B cell (primary cell): ENCODE measurements around the gene CIAO2A. TPM values are rescaled to one million over a fixed set of nuclear protein-coding genes. Genes with fewer than 3 reads are reported as not detected.
"Not testable (repeated sequence)": the region's sequence is repeated elsewhere in the genome, so short reads cannot be mapped to it uniquely, and the experiment has no call there.

Source experiments
- ATAC-seq: fragments of 200-7000 bp; cut with Tn5 transposase; one replicate; pipeline ENCODE4 v1.10.0; 2021; ENCODE audit warnings: low read depth, mild to moderate bottlenecking, moderate number of reproducible peaks, moderate library complexity
- CTCF ChIA-PET: fragments of 350-600 bp; sonication (Branson Sonifier 250); formaldehyde crosslinking; loops from one replicate; lab custom pipeline; 2021; ENCODE audit warnings: antibody characterized with exemption, inconsistent platforms; lab: Charles Lee
- POLR2A ChIA-PET: fragments of 350-600 bp; sonication (Branson Sonifier 250); formaldehyde crosslinking; loops from one replicate; lab custom pipeline; 2021; ENCODE audit warnings: antibody characterized with exemption; lab: Charles Lee
- DNase-seq: peaks from one replicate; pipeline ENCODE4 v3.0.0; 2013
- H2AFZ ChIP-seq: 2 replicates; pipeline ENCODE4 v1.6.1; 2012; ENCODE audit warnings: mild to moderate bottlenecking, low read depth, low read length; ENCODE audit not compliant: insufficient read depth, poor library complexity, severe bottlenecking
- H3K27ac ChIP-seq, 2 donors: 1 replicate in 1 of 2; 2 replicates in 1 of 2; pipeline ENCODE4 v1.5.1; 2012 to 2013; ENCODE audit warnings: low read length in 2 of 2, mild to moderate bottlenecking in 2 of 2, moderate library complexity in 1 of 2
- H3K27me3 ChIP-seq, 4 experiments: fragments of 200-600 bp in 1 of 4; sonication (generic) in 1 of 4; replicated peaks in 1 of 4; 1 replicate in 2 of 4; 2 replicates in 2 of 4; pipeline versions ENCODE4 v1.6.1 to v1.7.0; 2013 to 2016; ENCODE audit warnings: low read length in 3 of 4, mild to moderate bottlenecking in 2 of 4, mixed read lengths in 1 of 4, moderate library complexity in 1 of 4; ENCODE audit not compliant: insufficient read depth in 4 of 4, control insufficient read depth in 3 of 4; ENCODE audit errors: control extremely low read depth in 1 of 4
- H3K36me3 ChIP-seq, 2 experiments: replicated peaks in 1 of 2; 1 replicate in 1 of 2; 2 replicates in 1 of 2; pipeline versions ENCODE4 v1.6.1 to v1.7.1; 2013; ENCODE audit warnings: low read length in 1 of 2; ENCODE audit not compliant: insufficient read depth in 2 of 2, control insufficient read depth in 1 of 2; ENCODE audit errors: control extremely low read depth in 1 of 2, extremely low read depth in 1 of 2
- H3K4me1 ChIP-seq, 2 donors: fragments of 200-600 bp in 1 of 2; sonication (generic) in 1 of 2; 1 replicate in 1 of 2; 2 replicates in 1 of 2; pipeline versions ENCODE4 v1.5.1 to v1.6.1; 2013 to 2017; ENCODE audit warnings: low read length in 2 of 2; ENCODE audit not compliant: control insufficient read depth in 2 of 2, insufficient read depth in 2 of 2
- H3K4me2 ChIP-seq: replicated peaks from 2 replicates; pipeline ENCODE3; 2012; ENCODE audit warnings: mild to moderate bottlenecking, low read depth, low read length; ENCODE audit not compliant: poor library complexity, severe bottlenecking
- H3K4me3 ChIP-seq, 5 experiments: fragments of 200-600 bp in 1 of 5; sonication (generic) in 1 of 5; 1 replicate in 3 of 5; 2 replicates in 2 of 5; pipeline versions ENCODE4 v1.5.1 to v1.7.0; 2011 to 2016; ENCODE audit warnings: low read length in 4 of 5, mild to moderate bottlenecking in 4 of 5, low read depth in 2 of 5, control low read depth in 1 of 5, moderate library complexity in 1 of 5; ENCODE audit not compliant: insufficient read depth in 1 of 5; ENCODE audit errors: control extremely low read depth in 1 of 5, extremely low read depth in 1 of 5
- H3K79me2 ChIP-seq: fragments of 200-600 bp; sonication (generic); one replicate; pipeline ENCODE4 v1.6.0; 2016; ENCODE audit warnings: low read length; ENCODE audit not compliant: control insufficient read depth, insufficient read depth
- H3K9ac ChIP-seq: fragments of 200-600 bp; sonication (generic); 2 replicates; pipeline ENCODE4 v1.6.1; 2017; ENCODE audit warnings: mild to moderate bottlenecking, low read length, moderate library complexity
- H3K9me3 ChIP-seq, 3 donors: one replicate each; pipeline versions ENCODE4 v1.6.1 to v1.7.1; 2013; ENCODE audit warnings: low read length in 2 of 3; ENCODE audit not compliant: control insufficient read depth in 2 of 3, insufficient read depth in 1 of 3; ENCODE audit errors: control extremely low read depth in 1 of 3
- H4K20me1 ChIP-seq: 2 replicates; pipeline ENCODE4 v1.6.0; 2012; ENCODE audit warnings: mild to moderate bottlenecking, low read length; ENCODE audit not compliant: insufficient read depth, control insufficient read depth, poor library complexity, severe bottlenecking
- H3K27ac Mint-ChIP-seq: one replicate; pipeline ENCODE4 v1.8.0; 2021; ENCODE audit warnings: mixed read lengths
- H3K27me3 Mint-ChIP-seq: one replicate; pipeline ENCODE4 v1.8.0; 2021; ENCODE audit warnings: mixed read lengths
- H3K4me1 Mint-ChIP-seq: one replicate; pipeline ENCODE4 v1.8.0; 2021; ENCODE audit warnings: mixed read lengths
- H3K4me3 Mint-ChIP-seq: one replicate; pipeline ENCODE4 v1.8.0; 2021; ENCODE audit warnings: mixed read lengths
- H3K9me3 Mint-ChIP-seq: one replicate; pipeline ENCODE4 v1.8.0; 2022; ENCODE audit warnings: mixed read lengths; ENCODE audit not compliant: insufficient read depth
- CTCF ChIP-seq: fragments of 200-600 bp; IDR thresholded peaks from one replicate; pipeline ENCODE4 v1.8.0; 2022; ENCODE audit warnings: antibody characterized with exemption, mild to moderate bottlenecking
- EZH2 ChIP-seq: IDR thresholded peaks from 2 replicates; pipeline ENCODE4 v1.6.1; 2012; ENCODE audit warnings: borderline replicate concordance, low read depth, mild to moderate bottlenecking, moderate library complexity, low read length; ENCODE audit not compliant: insufficient read depth, poor library complexity, severe bottlenecking
- WGBS: methylation state at CpG from one replicate; pipeline ENCODE4 v1.1.5; 2013; ENCODE audit warnings: missing lambda C conversion rate; ENCODE audit not compliant: insufficient coverage; 5-methylcytosine and 5-hydroxymethylcytosine counted together
- intact Hi-C: fragments of 100-400 bp; cut with micrococcal nuclease; formaldehyde crosslinking; loops from one replicate; pipeline ENCODE4 v1.10.0; 2022
- polyA plus RNA-seq: library from polyadenylated mRNA; depleted of rRNA; stranded (reverse); fragments of >200 nt; gene quantifications from 2 replicates; pipeline ENCODE4 v1.2.3, GENCODE V29; 2012
- total RNA-seq, 2 donors: library from RNA; stranded (reverse); fragments of 120-200 nt in 1 of 2; gene quantifications; 1 replicate in 1 of 2; 2 replicates in 1 of 2; pipeline versions ENCODE4 v1.2.3 to v1.2.4, GENCODE V29; 2013 to 2022

CIAO2A gene
- total and polyA plus RNA-seq, 2 donors (not counting 1 experiment from before 2014, with no cell fraction given): 68.2 to 71.5 TPM

- Mint-ChIP-seq H3K27ac (peak overlapping the region; percentile 89), H3K4me1 (peaks cover 59% of the 10 kb centered on the region), H3K9me3 (no peaks in the 10 kb centered on the region), H3K4me3 (peak overlapping the region; percentile 74), H3K27me3 (no peaks in the 10 kb centered on the region)
- POLR2A ChIA-PET: interaction anchor here (1.1 kb wide), 1 partner anchor 17 kb away, joined by 4 read pairs; the partner anchor contains the start of gene CIAO2A
- CTCF ChIA-PET: interaction anchor here (0.9 to 1.5 kb wide), 5 partner anchors 13 to 501 kb away, joined by 3 to 5 read pairs (median 3); partner anchors contain the start of gene CIAO2A
- WGBS: no CpG with 5 or more reads among the region's 3 CpGs
- Histone ChIP-seq H3K27me3 (no peaks in the 10 kb centered on the region), H4K20me1 (peaks cover 20% of the 10 kb centered on the region), H3K4me2 (peak overlapping the region; percentile 65), H3K4me3 (peak overlapping the region; percentile 3 to 38 (median 16)), H3K9ac (peak overlapping the region; percentile 42), H3K36me3 (peaks cover 12 to 43% of the 10 kb centered on the region in 2 experiments), H2AFZ (peak overlapping the region; percentile 30), H3K9me3 (no peaks in the 10 kb centered on the region), H3K79me2 (peaks cover 91% of the 10 kb centered on the region), H3K4me1 (peaks cover 47 to 50% of the 10 kb centered on the region in 2 donors), H3K27ac (peak overlapping the region; percentile 83 to 92)
- TF ChIP-seq CTCF (no peak), EZH2 (no peak)
- DNase-seq (peak; percentile 73), ATAC-seq (peak; percentile 86)
- intact Hi-C loops: loop anchor here (2.0 kb wide), 1 partner anchor 18 kb away; the partner anchor contains the start of gene CIAO2A
Observed at GRCh38 chr15:64110950-64111678, 17.5 kb upstream of the CIAO2A start.

GRCh38 chr15:64110108-64110701 is 16.6 kb upstream of the CIAO2A start:
- Histone ChIP-seq H3K4me1 (peaks cover 44 to 46% of the 10 kb centered on the region in 2 donors), H3K79me2 (peaks cover 91% of the 10 kb centered on the region), H2AFZ (peak overlapping the region; percentile 30), H4K20me1 (peaks cover 22% of the 10 kb centered on the region), H3K9ac (peak overlapping the region; percentile 42), H3K27ac (peak overlapping the region; percentile 83 to 92), H3K36me3 (peaks cover 12 to 34% of the 10 kb centered on the region in 2 experiments), H3K4me2 (peak overlapping the region; percentile 65)
- peaks cover 60% of the 10 kb centered on the region for H3K4me1 Mint-ChIP-seq
- WGBS: 88% methylated on average over 2 of the region's 4 CpGs
- H3K27ac Mint-ChIP-seq: peak overlapping the region; percentile 78
- H3K27me3 ChIP-seq, H3K9me3 Mint-ChIP-seq, H3K27me3 Mint-ChIP-seq, H3K9me3 ChIP-seq, DNase-seq, H3K4me3 ChIP-seq, ATAC-seq: not testable (repeated sequence)
- CTCF ChIA-PET: interaction anchor here (1.1 to 1.5 kb wide), 3 partner anchors 12 to 42 kb away, joined by 3 to 5 read pairs (median 4); partner anchors contain the start of gene CIAO2A
- intact Hi-C loops: loop anchor here (2.0 kb wide), 1 partner anchor 17 kb away; the partner anchor contains the start of gene CIAO2A
- peak overlapping the region; percentile 68 for H3K4me3 Mint-ChIP-seq
- POLR2A ChIA-PET: interaction anchor here (0.6 to 1.1 kb wide), 2 partner anchors 11 to 16 kb away, joined by 3 to 4 read pairs; partner anchors contain the start of gene CIAO2A
